ENCODE data around the gene PHIP.

Gene PHIP

GRCh38 chr6:79042799-79043126 is 35.3 kb downstream of the PHIP start:
- no peak for DNase-seq
- no peaks in the 10 kb centered on the region for H3K27me3 ChIP-seq
- no peak overlapping the region for H3K27ac ChIP-seq
- peaks cover 0 to 9% (median 0%) of the 10 kb centered on the region in 4 donors for H3K4me1 ChIP-seq
- intact Hi-C loops (cut with DNase I; ENCODE audit: low total_unique reads) = no loop called here
- no peak for TF ChIP-seq CTCF (IDR thresholded peaks at IDR 0.05)
- peaks cover 0 to 26% (median 20%) of the 10 kb centered on the region in 3 donors for H3K36me3 ChIP-seq
- H3K9me3 ChIP-seq = no peaks in the 10 kb centered on the region
- no peak overlapping the region for H3K4me3 ChIP-seq

- no peak for TF ChIP-seq CTCF (IDR thresholded peaks at IDR 0.05)
- intact Hi-C loops (cut with DNase I; ENCODE audit: low total_unique reads) = no loop called here
Observed at GRCh38 chr6:79042088-79042798, 35.8 kb downstream of the PHIP start.

GRCh38 chr6:79040083-79040482 is 38.0 kb downstream of the PHIP start:
- Histone ChIP-seq H3K9me3 (no peaks in the 10 kb centered on the region), H3K36me3 (peaks cover 0 to 35% (median 27%) of the 10 kb centered on the region in 3 donors), H3K4me1 (peaks cover 0 to 6% (median 0%) of the 10 kb centered on the region in 4 donors), H3K27me3 (no peaks in the 10 kb centered on the region), H3K4me3 (no peak overlapping the region), H3K27ac (no peak overlapping the region)
- TF ChIP-seq CTCF (IDR thresholded peaks at IDR 0.05) = no peak
- DNase-seq = no peak
- intact Hi-C loops (cut with DNase I; ENCODE audit: low total_unique reads) = no loop called here

More at GRCh38 chr6:79042088-79042798, 35.8 kb downstream of the PHIP start:
- DNase-seq = no peak
- H3K4me1 ChIP-seq = peaks cover 0 to 9% (median 0%) of the 10 kb centered on the region in 4 donors
- peaks cover 0 to 31% (median 25%) of the 10 kb centered on the region in 3 donors for H3K36me3 ChIP-seq
- H3K27me3 ChIP-seq = no peaks in the 10 kb centered on the region
- H3K4me3 ChIP-seq = no peak overlapping the region
- H3K9me3 ChIP-seq = no peaks in the 10 kb centered on the region
- H3K27ac ChIP-seq = no peak overlapping the region

- no peak for DNase-seq
- intact Hi-C loops (cut with DNase I; ENCODE audit: low total_unique reads) = no loop called here
- H3K27ac ChIP-seq = no peak overlapping the region
- no peaks in the 10 kb centered on the region for H3K9me3 ChIP-seq
- H3K27me3 ChIP-seq = no peaks in the 10 kb centered on the region
- H3K36me3 ChIP-seq = peaks cover 4 to 35% (median 27%) of the 10 kb centered on the region in 3 donors
- H3K4me1 ChIP-seq = peaks cover 0 to 7% (median 0%) of the 10 kb centered on the region in 4 donors
- TF ChIP-seq CTCF (IDR thresholded peaks at IDR 0.05) = no peak
- no peak overlapping the region for H3K4me3 ChIP-seq
Observed at GRCh38 chr6:79038061-79038460, 40.0 kb downstream of the PHIP start.

- no peak overlapping the region for H3K27ac ChIP-seq
- peaks cover 4 to 14% (median 9%) of the 10 kb centered on the region in 3 donors for H3K36me3 ChIP-seq
- DNase-seq = no peak
- H3K27me3 ChIP-seq = no peaks in the 10 kb centered on the region
- no peak for TF ChIP-seq CTCF (IDR thresholded peaks at IDR 0.05)
- no peaks in the 10 kb centered on the region for H3K9me3 ChIP-seq
- intact Hi-C loops (cut with DNase I; ENCODE audit: low total_unique reads) = no loop called here
- no peak overlapping the region for H3K4me3 ChIP-seq
- peaks cover 0 to 20% (median 6%) of the 10 kb centered on the region in 4 donors for H3K4me1 ChIP-seq
Observed at GRCh38 chr6:79034865-79035264, 43.2 kb downstream of the PHIP start.
